Measurements from ENCODE around the gene RNF144A. TPM values are rescaled to one million over a fixed set of nuclear protein-coding genes. Genes with fewer than 3 reads are reported as not detected.

The RNF144A gene
- total RNA-seq, 1 donor from 2014 or later = 1.8 TPM

DNA sequence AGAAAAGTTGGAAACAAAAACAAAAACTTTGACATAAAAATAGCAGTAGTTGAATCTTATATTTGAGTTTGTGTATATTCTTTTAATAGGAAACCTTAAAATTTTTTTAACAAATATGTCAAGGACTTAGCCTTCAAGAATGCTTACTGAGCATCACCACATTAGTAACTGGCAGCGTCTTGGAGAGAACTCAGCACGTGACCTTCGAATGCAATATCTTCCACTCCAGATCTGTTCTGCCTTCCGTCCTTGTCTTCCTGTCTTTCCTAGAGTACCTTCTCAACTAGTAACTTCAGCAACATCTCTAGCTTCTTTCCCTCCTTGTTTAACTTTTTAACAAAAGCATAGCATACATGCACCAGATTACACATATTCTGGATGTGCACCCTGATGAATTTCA, 38.7 kb upstream of the RNF144A start:
- H3K4me3 ChIP-seq = peak overlapping the region in 1 of 2 donors; percentile 63
- no peak for DNase-seq (ENCODE audit: low spot score in 2 of 2)
- no peak overlapping the region for H3K27ac ChIP-seq
- H3K9me3 ChIP-seq = no peaks in the 10 kb centered on the region
- H3K27me3 ChIP-seq = no peaks in the 10 kb centered on the region
- no peak for TF ChIP-seq CTCF (IDR thresholded peaks at IDR 0.05)
- H3K36me3 ChIP-seq = no peaks in the 10 kb centered on the region
- H3K4me1 ChIP-seq = peaks cover 0 to 9% of the 10 kb centered on the region in 2 donors
- intact Hi-C loops (cut with DNase I) = no loop called here

- no peak for TF ChIP-seq CTCF (IDR thresholded peaks at IDR 0.05)
- H3K4me1 ChIP-seq = peaks cover 0 to 9% of the 10 kb centered on the region in 2 donors
- no peak overlapping the region for H3K27ac ChIP-seq
- H3K36me3 ChIP-seq = no peaks in the 10 kb centered on the region
- H3K9me3 ChIP-seq = no peaks in the 10 kb centered on the region
- H3K27me3 ChIP-seq = no peaks in the 10 kb centered on the region
- intact Hi-C loops (cut with DNase I) = no loop called here
- DNase-seq (ENCODE audit: low spot score in 2 of 2) = no peak
- peak overlapping the region in 1 of 2 donors; percentile 63 for H3K4me3 ChIP-seq
Observed at GRCh38 chr2:6879011-6879410, 38.2 kb upstream of the RNF144A start.

- DNase-seq (ENCODE audit: low spot score in 2 of 2) = no peak
- no peak for TF ChIP-seq CTCF (IDR thresholded peaks at IDR 0.05)
- Histone ChIP-seq H3K4me1 (peaks cover 0 to 9% of the 10 kb centered on the region in 2 donors), H3K36me3 (no peaks in the 10 kb centered on the region), H3K4me3 (no peak overlapping the region), H3K9me3 (no peaks in the 10 kb centered on the region), H3K27me3 (no peaks in the 10 kb centered on the region), H3K27ac (no peak overlapping the region)
- intact Hi-C loops (cut with DNase I) = no loop called here
Observed at GRCh38 chr2:6880200-6880733, 36.9 kb upstream of the RNF144A start.

GRCh38 chr2:6881046-6881445, 36.2 kb upstream of the RNF144A start:
- Histone ChIP-seq H3K36me3 (no peaks in the 10 kb centered on the region), H3K27me3 (no peaks in the 10 kb centered on the region), H3K4me3 (no peak overlapping the region), H3K27ac (no peak overlapping the region), H3K9me3 (no peaks in the 10 kb centered on the region), H3K4me1 (peaks cover 0 to 9% of the 10 kb centered on the region in 2 donors)
- intact Hi-C loops (cut with DNase I) = no loop called here
- no peak for TF ChIP-seq CTCF (IDR thresholded peaks at IDR 0.05)
- DNase-seq (ENCODE audit: low spot score in 2 of 2) = no peak

- intact Hi-C loops (cut with DNase I) = no loop called here
- no peaks in the 10 kb centered on the region for H3K36me3 ChIP-seq
- H3K9me3 ChIP-seq = no peaks in the 10 kb centered on the region
- no peak overlapping the region for H3K4me3 ChIP-seq
- H3K27ac ChIP-seq = no peak overlapping the region
- peaks cover 0 to 9% of the 10 kb centered on the region in 2 donors for H3K4me1 ChIP-seq
- no peaks in the 10 kb centered on the region for H3K27me3 ChIP-seq
- TF ChIP-seq CTCF (IDR thresholded peaks at IDR 0.05) = no peak
- no peak for DNase-seq (ENCODE audit: low spot score in 2 of 2)
Observed at GRCh38 chr2:6881516-6881915, 35.7 kb upstream of the RNF144A start.

All from ascending aorta (tissue), 2 donors.